Midbrain (tissue), 1 donor: ENCODE data around the gene BACE1-AS.
"Not testable (repeated sequence)": the region's sequence is repeated elsewhere in the genome, so short reads cannot be mapped to it uniquely, and the experiment has no call there.

Source experiments
- DNase-seq: peaks from one replicate; lab custom pipeline; 2025; lab: John Stamatoyannopoulos, UW

Gene BACE1-AS

DNA sequence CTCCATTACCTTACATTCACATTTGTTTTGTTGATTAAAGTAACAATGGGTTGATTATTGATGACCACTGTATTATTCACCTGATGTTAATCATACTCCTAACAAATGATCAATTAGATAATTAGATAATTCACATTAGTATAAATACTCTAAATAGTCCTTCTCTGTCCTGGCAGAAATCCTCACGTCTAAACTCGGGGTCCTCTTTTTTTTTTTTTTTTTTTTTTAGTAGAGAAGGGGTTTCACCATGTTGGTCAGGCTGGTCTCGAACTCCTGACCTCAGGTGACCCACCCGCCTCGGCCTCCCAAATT is 36.1 kb downstream of the BACE1-AS start:
- DNase-seq: not testable (repeated sequence)

DNA sequence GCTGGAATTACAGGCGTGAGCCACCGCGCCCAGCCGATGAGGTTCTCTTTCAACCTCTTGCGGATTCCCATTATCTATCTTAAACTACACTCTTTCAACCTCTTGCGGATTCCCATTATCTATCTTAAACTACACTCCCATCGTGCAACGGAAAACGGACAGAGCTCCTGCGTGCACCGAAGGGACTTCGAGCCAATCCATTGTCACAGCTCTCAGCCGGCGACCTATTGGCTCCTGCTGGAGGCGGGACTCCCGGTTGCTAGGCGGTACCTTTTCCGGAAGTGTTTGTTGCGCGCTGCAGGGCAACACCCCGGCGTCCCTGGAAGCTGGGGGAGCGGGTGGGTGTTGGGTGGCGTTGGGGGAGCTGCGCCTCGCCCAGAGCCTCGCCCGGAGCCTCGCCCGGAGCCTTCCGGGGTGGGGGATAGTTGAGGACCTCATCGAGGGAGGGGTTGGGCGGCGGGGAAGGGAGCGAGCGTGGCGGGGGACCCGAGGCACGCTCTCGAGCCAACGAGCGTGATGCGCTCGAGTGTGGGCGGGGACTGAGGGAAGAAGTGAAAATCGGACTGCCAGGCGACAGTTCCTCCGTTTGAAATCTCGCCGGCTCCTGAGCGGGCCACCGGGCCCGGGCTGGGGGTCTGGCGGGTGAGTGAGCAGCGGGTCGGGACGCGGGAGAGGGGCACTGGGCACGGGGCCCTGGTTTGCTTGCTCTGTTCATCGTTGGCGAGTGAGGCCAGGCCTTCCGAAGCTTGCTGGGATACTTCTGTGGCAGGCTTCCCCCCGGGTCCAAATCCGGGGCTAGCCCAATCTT is 36.6 kb downstream of the BACE1-AS start, which contains the start of gene CEP164:
TSS of gene CEP164 (plus strand) at position 288 of the 808 bp plus-strand sequence. CDS start 10,733 bp downstream, outside the sequence.
- DNase-seq: peak; percentile 95

DNA sequence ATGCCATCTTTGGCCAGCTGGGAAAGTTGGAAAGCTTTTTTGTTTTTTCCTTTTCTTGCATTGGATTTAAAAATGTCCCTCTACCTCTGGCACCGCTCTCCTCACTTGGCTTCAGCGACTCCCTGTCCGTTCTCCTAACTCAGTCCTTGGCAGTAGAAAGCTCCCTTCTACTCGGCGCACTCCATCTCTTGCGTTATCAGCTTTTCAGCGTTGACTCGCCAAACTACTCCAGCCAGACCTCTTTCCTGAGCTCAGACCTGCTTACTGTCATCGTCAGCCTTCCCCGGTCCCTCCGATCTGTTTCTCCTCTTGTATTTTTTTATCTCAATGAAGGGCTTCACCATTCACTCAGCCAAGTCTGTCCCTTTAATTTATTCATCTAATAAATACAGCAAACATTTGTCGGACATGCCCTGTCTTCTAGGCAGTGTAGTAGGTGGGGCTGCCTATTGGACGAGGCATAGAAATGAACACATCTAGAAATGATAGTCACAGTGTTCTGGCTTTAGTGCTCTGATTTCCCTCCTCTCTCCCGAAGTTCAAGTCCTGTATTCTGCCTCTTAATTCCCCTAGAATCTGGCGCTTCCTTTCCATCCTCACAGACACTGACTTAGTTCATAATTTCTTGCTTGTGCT is 37.3 kb downstream of the BACE1-AS start:
- peak; percentile 63 for DNase-seq

DNA sequence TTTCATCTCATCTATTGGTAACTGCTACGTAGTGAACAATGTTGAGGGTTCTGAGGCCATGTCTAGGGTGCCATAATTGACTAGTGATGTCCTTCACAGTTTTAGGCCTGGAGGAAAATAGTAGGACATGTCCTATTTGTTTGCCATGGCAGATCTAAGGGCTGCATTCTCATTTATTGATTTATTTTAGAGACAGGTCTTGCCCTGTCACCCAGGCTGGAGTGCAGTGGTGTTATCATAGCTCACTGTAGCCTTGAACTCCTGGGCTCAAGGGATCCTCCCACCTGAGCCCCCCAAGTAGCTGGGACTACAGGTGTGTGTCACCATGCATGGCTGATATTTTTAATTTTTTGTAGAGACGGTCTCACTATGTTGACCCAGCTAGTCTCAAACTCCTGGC is 41.7 kb downstream of the BACE1-AS start:
- DNase-seq: no peak

DNA sequence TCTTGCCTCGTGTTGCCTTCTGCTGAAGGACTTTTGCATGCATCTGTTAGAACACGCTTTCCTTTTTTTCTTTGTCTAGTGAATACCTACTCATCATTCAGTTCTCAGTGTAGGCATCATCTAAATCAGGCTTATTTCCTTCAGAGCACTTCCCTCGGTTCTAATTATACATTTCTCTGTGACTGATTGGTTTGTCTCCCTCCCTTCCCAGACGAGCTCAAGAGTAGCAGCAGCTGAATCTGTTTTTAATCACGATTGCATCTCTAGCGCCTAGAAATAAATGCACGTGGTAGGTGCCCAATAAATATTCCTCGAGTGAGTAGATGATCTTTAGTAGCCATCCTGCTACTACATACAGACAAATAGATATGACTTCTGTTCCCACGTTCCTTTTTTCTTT is 42.8 kb downstream of the BACE1-AS start:
- no peak for DNase-seq

DNA sequence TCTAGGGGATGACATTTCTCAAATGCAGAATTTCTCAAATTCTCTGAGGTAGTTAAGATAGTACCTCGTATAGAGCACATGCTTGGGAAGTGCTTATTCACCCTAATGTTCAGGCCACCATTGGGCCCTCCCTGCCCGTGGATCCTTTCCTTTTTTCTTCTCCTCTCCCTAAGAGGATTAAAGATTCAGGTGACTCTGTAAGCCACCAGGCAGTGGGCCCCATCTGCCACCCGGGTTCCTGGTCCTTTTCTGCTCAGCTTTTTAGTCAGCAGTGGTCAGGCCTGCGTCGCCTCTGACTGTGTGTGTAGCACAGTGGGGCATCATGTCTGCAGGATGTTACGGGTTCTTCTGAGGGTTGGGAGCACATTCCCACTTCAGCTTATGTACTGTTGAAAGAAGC is 43.8 kb downstream of the BACE1-AS start:
- DNase-seq: no peak

DNA sequence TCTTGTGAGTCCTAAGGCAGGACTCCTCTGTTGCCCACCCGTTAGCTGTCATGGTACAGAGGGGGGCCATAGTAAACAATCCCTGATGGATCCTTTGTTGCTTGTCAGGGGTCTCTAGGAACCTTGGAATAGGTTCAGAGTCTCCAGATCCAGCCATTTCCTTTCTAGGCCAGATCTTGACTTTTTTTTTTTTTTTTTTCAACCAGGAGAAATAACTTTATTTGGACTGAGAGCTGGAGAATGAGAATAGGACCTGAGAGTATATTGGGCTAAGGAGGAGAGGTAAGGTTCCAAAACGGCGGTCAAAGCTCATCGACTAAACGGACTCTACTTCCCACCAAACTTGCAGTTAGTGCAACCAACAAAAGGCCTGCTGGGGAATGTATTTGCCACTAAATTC is 44.3 kb downstream of the BACE1-AS start:
- no peak for DNase-seq

DNA sequence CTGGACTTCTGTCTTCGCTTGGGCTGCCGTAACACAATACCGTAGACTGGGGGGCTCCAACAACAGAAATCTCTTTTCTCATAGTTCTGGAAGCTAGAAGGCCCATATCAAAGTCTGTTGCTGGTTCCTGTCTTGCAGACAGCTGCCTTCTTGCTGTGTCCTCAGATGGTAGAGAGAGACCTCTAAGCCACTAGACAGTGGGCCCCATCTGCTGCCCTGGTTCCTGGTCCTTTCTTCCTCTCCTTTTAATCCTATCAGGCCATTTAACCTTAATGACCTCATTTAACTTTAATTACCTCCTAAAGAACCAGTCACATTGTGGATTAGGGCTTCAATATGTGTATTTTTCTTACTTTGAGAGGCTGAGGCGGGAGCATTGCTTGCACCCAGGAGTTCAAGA is 45.9 kb downstream of the BACE1-AS start:
- DNase-seq: no peak
